HCT116 (cell line): ENCODE measurements around the gene ERGIC1. TPM values are rescaled to one million over a fixed set of nuclear protein-coding genes. Genes with fewer than 3 reads are reported as not detected.

ENCODE experiments used
- ATAC-seq: fragments of 200-7000 bp; cut with Tn5 transposase; 2 replicates; pipeline ENCODE4 v1.9.1; 2020; ENCODE audit warnings: mild to moderate bottlenecking, moderate library complexity
- BruUV-seq: library from RNA; stranded (reverse); fragments of 400-500 nt; replicated peaks from 2 replicates; lab custom pipeline; 2021; lab: Mats Ljungman, UMichigan
- CTCF ChIA-PET: fragments of 300-600 bp; sonication (Branson Sonifier 250); formaldehyde crosslinking; loops from one replicate; lab custom pipeline; 2021; ENCODE audit warnings: antibody characterized with exemption; lab: Charles Lee
- POLR2A ChIA-PET: fragments of 300-600, 350-600 bp; sonication (Branson Sonifier 250); formaldehyde crosslinking; loops from one replicate; lab custom pipeline; 2021; ENCODE audit warnings: antibody characterized with exemption; lab: Charles Lee
- RAD21 ChIA-PET, 2 experiments: fragments of 300-600 bp; sonication (Branson Sonifier 250); formaldehyde crosslinking; loops; one replicate each; lab custom pipeline; 2023; ENCODE audit warnings: low total read pairs in 2 of 2; ENCODE audit not compliant: uncharacterized antibody in 2 of 2, unreplicated experiment in 2 of 2, low non-redundant PET in 1 of 2; lab: Charles Lee
- DNase-seq: peaks from one replicate; pipeline ENCODE4 v3.0.0-alpha.2; 2010; ENCODE audit warnings: low read depth, low spot score
- H2AFZ ChIP-seq: fragments of 200-600 bp; shearing (Covaris generic), sonication (generic); 2 replicates; pipeline ENCODE4 v1.6.1; 2017; ENCODE audit warnings: low read depth, mixed run types, mixed read lengths, antibody characterized with exemption, low read length; ENCODE audit not compliant: poor library complexity, severe bottlenecking
- H3K27ac ChIP-seq: 2 replicates; pipeline ENCODE4 v1.5.1; 2012; ENCODE audit warnings: low read depth, low read length
- H3K27me3 ChIP-seq: fragments of 200-600 bp; sonication (generic); 2 replicates; pipeline ENCODE4 v1.6.1; 2016; ENCODE audit warnings: mixed run types, low read length, mixed read lengths; ENCODE audit not compliant: insufficient read depth
- H3K36me3 ChIP-seq, 2 experiments: fragments of 200-500 bp in 1 of 2; fragments of 200-600 bp in 1 of 2; sonication (Bioruptor generic) in 1 of 2; sonication (generic) in 1 of 2; 2 replicates each; pipeline versions ENCODE4 v1.5.1 to v1.6.1; 2014 to 2016; ENCODE audit warnings: low read length in 2 of 2, inconsistent platforms in 1 of 2, mixed read lengths in 1 of 2, mixed run types in 1 of 2; ENCODE audit not compliant: insufficient read depth in 2 of 2, control insufficient read depth in 1 of 2
- H3K4me1 ChIP-seq, 2 experiments: fragments of 200-600 bp in 1 of 2; sonication (generic) in 1 of 2; 2 replicates each; pipeline versions ENCODE4 v1.5.1 to v1.6.1; 2012 to 2017; ENCODE audit warnings: low read length in 2 of 2, inconsistent platforms in 1 of 2, mild to moderate bottlenecking in 1 of 2, mixed read lengths in 1 of 2, mixed run types in 1 of 2, moderate library complexity in 1 of 2; ENCODE audit not compliant: insufficient read depth in 2 of 2, control insufficient read depth in 1 of 2
- H3K4me2 ChIP-seq: fragments of 200-600 bp; sonication (generic); 2 replicates; pipeline ENCODE4 v1.6.1; 2017; ENCODE audit warnings: mixed run types, low read length, mixed read lengths
- H3K4me3 ChIP-seq, 2 experiments: fragments of 200-600 bp in 1 of 2; sonication (generic) in 1 of 2; replicated peaks in 1 of 2; 2 replicates each; pipeline ENCODE4 v1.5.1; 2011 to 2016; ENCODE audit warnings: low read length in 2 of 2, control low read depth in 1 of 2, low read depth in 1 of 2, mild to moderate bottlenecking in 1 of 2, mixed read lengths in 1 of 2, mixed run types in 1 of 2
- H3K79me2 ChIP-seq: fragments of 200-600 bp; sonication (generic); 2 replicates; pipeline ENCODE4 v1.6.1; 2017; ENCODE audit warnings: mild to moderate bottlenecking, mixed run types, low read length, moderate library complexity, mixed read lengths; ENCODE audit not compliant: insufficient read depth
- H3K9ac ChIP-seq: fragments of 200-600 bp; sonication (generic); 2 replicates; pipeline ENCODE4 v1.6.1; 2016; ENCODE audit warnings: low read length, mixed read lengths
- H3K9me2 ChIP-seq: fragments of 200-600 bp; sonication (generic), shearing (Covaris generic); 2 replicates; pipeline ENCODE4 v1.6.1; 2017; ENCODE audit warnings: mixed run types, mild to moderate bottlenecking, moderate library complexity; ENCODE audit not compliant: insufficient read depth
- H3K9me3 ChIP-seq, 2 experiments: fragments of 200-500 bp in 1 of 2; fragments of 200-600 bp in 1 of 2; sonication (Bioruptor generic) in 1 of 2; sonication (generic) in 1 of 2; 2 replicates each; pipeline ENCODE4 v1.6.1; 2014 to 2017; ENCODE audit warnings: low read length in 2 of 2, mixed read lengths in 2 of 2, inconsistent platforms in 1 of 2, low read depth in 1 of 2, mild to moderate bottlenecking in 1 of 2, mixed run types in 1 of 2, moderate library complexity in 1 of 2; ENCODE audit not compliant: control insufficient read depth in 1 of 2, insufficient read depth in 1 of 2
- H4K20me1 ChIP-seq: fragments of 200-600 bp; sonication (generic), shearing (Covaris generic); 2 replicates; pipeline ENCODE4 v1.6.1; 2017; ENCODE audit warnings: mixed run types, mild to moderate bottlenecking, moderate library complexity; ENCODE audit not compliant: insufficient read depth
- CTCF ChIP-seq, 3 experiments: fragments of 200-600 bp in 1 of 3; sonication (generic) in 1 of 3; IDR thresholded peaks in 2 of 3; conservative IDR thresholded peaks in 1 of 3; 2 replicates each; pipeline ENCODE4 v1.5.1; 2012 to 2017; ENCODE audit warnings: low read depth in 2 of 3, low read length in 2 of 3, antibody characterized with exemption in 1 of 3, borderline replicate concordance in 1 of 3, control low read depth in 1 of 3, mild to moderate bottlenecking in 1 of 3, mixed read lengths in 1 of 3, mixed run types in 1 of 3, moderate library complexity in 1 of 3; ENCODE audit not compliant: insufficient read depth in 1 of 3
- EZH2 ChIP-seq: fragments of 200-600 bp; sonication (generic); IDR thresholded peaks from 2 replicates; pipeline ENCODE4 v1.6.1; 2017; ENCODE audit warnings: antibody characterized with exemption, mixed run types
- JUND ChIP-seq: IDR thresholded peaks from 2 replicates; pipeline ENCODE4 v1.6.1; 2012
- SIN3A ChIP-seq: IDR thresholded peaks from 2 replicates; pipeline ENCODE4 v1.6.1; 2012; ENCODE audit warnings: low read depth
- YY1 ChIP-seq: IDR thresholded peaks from 2 replicates; pipeline ENCODE4 v1.6.1; 2011; ENCODE audit warnings: low read length, low read depth, moderate library complexity, mild to moderate bottlenecking; ENCODE audit not compliant: insufficient replicate concordance; ENCODE audit errors: extremely low read depth
- intact Hi-C: fragments of 100-400 bp; cut with micrococcal nuclease; formaldehyde crosslinking; loops from 2 replicates; pipeline ENCODE4 v1.10.0; 2022
- total RNA-seq: library from RNA; stranded (reverse); gene quantifications from one replicate; pipeline ENCODE4 v1.2.1, GENCODE V29; 2021; ENCODE audit not compliant: unreplicated experiment
- TF ChIP-seq, protein P1 (sequence below): IDR thresholded peaks from 2 replicates; pipeline ENCODE4 v1.6.1; 2011; ENCODE audit warnings: mild to moderate bottlenecking, low read length, moderate library complexity; ENCODE audit not compliant: insufficient replicate concordance; ENCODE audit errors: extremely low read depth

Gene ERGIC1
- total RNA-seq, 1 experiment from 2014 or later, result 73.3 TPM

GRCh38 chr5:172825610-172826204 is 8.3 kb upstream of the ERGIC1 start:
- POLR2A ChIA-PET, result no interaction called here
- no peaks in the 10 kb centered on the region for H3K9me2 ChIP-seq
- H3K4me3 ChIP-seq, result no peak overlapping the region
- DNase-seq (no peak), ATAC-seq (no peak)
- H3K36me3 ChIP-seq, result no peaks in the 10 kb centered on the region
- no peak overlapping the region for H3K27ac ChIP-seq
- no peak overlapping the region for H3K9ac ChIP-seq
- TF ChIP-seq, protein P1, sequence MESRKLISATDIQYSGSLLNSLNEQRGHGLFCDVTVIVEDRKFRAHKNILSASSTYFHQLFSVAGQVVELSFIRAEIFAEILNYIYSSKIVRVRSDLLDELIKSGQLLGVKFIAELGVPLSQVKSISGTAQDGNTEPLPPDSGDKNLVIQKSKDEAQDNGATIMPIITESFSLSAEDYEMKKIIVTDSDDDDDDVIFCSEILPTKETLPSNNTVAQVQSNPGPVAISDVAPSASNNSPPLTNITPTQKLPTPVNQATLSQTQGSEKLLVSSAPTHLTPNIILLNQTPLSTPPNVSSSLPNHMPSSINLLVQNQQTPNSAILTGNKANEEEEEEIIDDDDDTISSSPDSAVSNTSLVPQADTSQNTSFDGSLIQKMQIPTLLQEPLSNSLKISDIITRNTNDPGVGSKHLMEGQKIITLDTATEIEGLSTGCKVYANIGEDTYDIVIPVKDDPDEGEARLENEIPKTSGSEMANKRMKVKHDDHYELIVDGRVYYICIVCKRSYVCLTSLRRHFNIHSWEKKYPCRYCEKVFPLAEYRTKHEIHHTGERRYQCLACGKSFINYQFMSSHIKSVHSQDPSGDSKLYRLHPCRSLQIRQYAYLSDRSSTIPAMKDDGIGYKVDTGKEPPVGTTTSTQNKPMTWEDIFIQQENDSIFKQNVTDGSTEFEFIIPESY, result no peak
- TF ChIP-seq EZH2 (no peak), SIN3A (no peak), YY1 (no peak), JUND (no peak), CTCF (IDR thresholded peaks at IDR 0.05 in 2 of 3, conservative IDR thresholded peaks at IDR 0.05 in 1 of 3; ENCODE audit: borderline replicate concordance in 1 of 3, insufficient read depth in 1 of 3, low read depth in 2 of 3, low read length in 2 of 3) (no peak)
- peaks cover 0 to 14% of the 10 kb centered on the region in 2 experiments; a peak in 1 of 4 replicates for H3K9me3 ChIP-seq
- RAD21 ChIA-PET, result no interaction called here
- no TSS peak for BruUV-seq
- H3K27me3 ChIP-seq, result no peaks in the 10 kb centered on the region
- no peak overlapping the region for H2AFZ ChIP-seq
- H4K20me1 ChIP-seq, result no peaks in the 10 kb centered on the region
- CTCF ChIA-PET, result no interaction called here
- peaks cover 0 to under 1% of the 10 kb centered on the region in 2 experiments; a peak in 1 of 4 replicates for H3K4me1 ChIP-seq
- no peak overlapping the region for H3K4me2 ChIP-seq
- no peaks in the 10 kb centered on the region for H3K79me2 ChIP-seq
- intact Hi-C loops, result no loop called here
